HepG2 (cell line): ENCODE data around the gene MAN2B2. TPM values are rescaled to one million over a fixed set of nuclear protein-coding genes. Genes with fewer than 3 reads are reported as not detected.

Source experiments
- HNF4A ChIP-seq: sonication (generic); formaldehyde crosslinking; IDR thresholded peaks from 2 replicates; pipeline ENCODE4 v1.4.0; 2020; ENCODE audit warnings: missing genetic modification reagents
- POGZ ChIP-seq: sonication (generic); formaldehyde crosslinking; IDR thresholded peaks from 2 replicates; pipeline ENCODE4 v1.4.0; 2020; ENCODE audit warnings: mild to moderate bottlenecking, missing genetic modification reagents
- SMAD1 ChIP-seq: sonication (generic); formaldehyde crosslinking; IDR thresholded peaks from 2 replicates; pipeline ENCODE4 v1.4.0; 2020; ENCODE audit warnings: missing genetic modification reagents, low read depth, mild to moderate bottlenecking, borderline replicate concordance
- SNAPC5 ChIP-seq: sonication (generic); formaldehyde crosslinking; IDR thresholded peaks from 2 replicates; pipeline ENCODE4 v1.8.1; 2023; ENCODE audit warnings: mild to moderate bottlenecking, missing genetic modification reagents, borderline replicate concordance
- USF2 ChIP-seq, 2 experiments: sonication (generic) in 1 of 2; formaldehyde crosslinking in 1 of 2; IDR thresholded peaks; 2 replicates each; pipeline versions ENCODE4 v1.5.1 to v1.6.1; 2011 to 2020; ENCODE audit warnings: borderline replicate concordance in 1 of 2, low read depth in 1 of 2, low read length in 1 of 2, mild to moderate bottlenecking in 1 of 2, missing genetic modification reagents in 1 of 2, moderate library complexity in 1 of 2
- ZBTB46 ChIP-seq: sonication (generic); formaldehyde crosslinking; IDR thresholded peaks from 2 replicates; pipeline ENCODE4 v1.4.0; 2020; ENCODE audit warnings: mild to moderate bottlenecking, missing genetic modification reagents, borderline replicate concordance
- ZNF281 ChIP-seq: sonication (generic); formaldehyde crosslinking; IDR thresholded peaks from 2 replicates; pipeline ENCODE4 v1.4.0; 2020; ENCODE audit warnings: missing genetic modification reagents, borderline replicate concordance
- ZNF282 ChIP-seq: fragments of 450-650 bp; IDR thresholded peaks from 2 replicates; pipeline ENCODE4 v1.6.1; 2018; ENCODE audit not compliant: partially characterized antibody
- ZNF318 ChIP-seq: sonication (generic); formaldehyde crosslinking; IDR thresholded peaks from 2 replicates; pipeline ENCODE4 v1.4.0; 2020; ENCODE audit warnings: mild to moderate bottlenecking, missing genetic modification reagents
- ZNF619 ChIP-seq: sonication (generic); formaldehyde crosslinking; IDR thresholded peaks from 2 replicates; pipeline ENCODE4 v1.4.0; 2020; ENCODE audit warnings: mild to moderate bottlenecking, missing genetic modification reagents
- ZNF768 ChIP-seq: sonication (generic); formaldehyde crosslinking; IDR thresholded peaks from 2 replicates; pipeline ENCODE4 v1.4.0; 2020; ENCODE audit warnings: missing genetic modification reagents
- polyA plus RNA-seq, 8 experiments: library from polyadenylated mRNA; depleted of rRNA in 3 of 8; stranded (reverse) in 7 of 8; unstranded in 1 of 8; fragments of >200 nt; fragmentation: Illumina TruSeq in 4 of 8; extraction: Trizol in 4 of 8; gene quantifications; 2 replicates each; pipeline versions ENCODE4 v1.2.1 to v1.2.3, GENCODE V29; 2011 to 2016; ENCODE audit warnings: low read depth in 4 of 8, missing spikeins in 1 of 8, mixed read lengths in 1 of 8; ENCODE audit not compliant: insufficient read depth in 1 of 8
- total RNA-seq, 5 experiments: library from RNA; depleted of rRNA; stranded (reverse); fragments of >200 nt; fragmentation: Illumina TruSeq; extraction: Trizol; gene quantifications; 2 replicates each; pipeline ENCODE4 v1.2.3, GENCODE V29; 2016; ENCODE audit warnings: low read depth in 1 of 5

Gene MAN2B2
- total and polyA plus RNA-seq, 2 of the 13 experiments (the other 11 are each of a cell fraction or from before 2014, with no cell fraction given): 4.8 to 5.4 TPM

GRCh38 chr4:6640292-6641163, 65.5 kb downstream of the MAN2B2 start, which contains the start of gene MRFAP1 (continued):
- TF ChIP-seq HNF4A (CRISPR knock-in tag) (no peak), USF2 (IDR thresholded peaks at IDR 0.05; ENCODE audit: low read depth, low read length) (no peak), USF2 (CRISPR knock-in tag; IDR thresholded peaks at IDR 0.05; ENCODE audit: borderline replicate concordance) (peak; percentile 11; the same call in 1 of the 2 replicates), ZNF619 (CRISPR knock-in tag) (peak; percentile 26; the same call in 1 of the 2 replicates), ZBTB46 (CRISPR knock-in tag) (peak; percentile 19; the same call in 1 of the 2 replicates), POGZ (CRISPR knock-in tag) (no peak; the same call in 1 of the 2 replicates), SMAD1 (CRISPR knock-in tag) (no peak; the same call in 1 of the 2 replicates), ZNF318 (0 out of 2 replicates have a peak, but pooled peaks have one; percentile 37), SNAPC5 (CRISPR knock-in tag) (no peak), ZNF282 (no peak), ZNF281 (CRISPR knock-in tag) (no peak), ZNF768 (CRISPR knock-in tag) (peak; percentile 29; the same call in 1 of the 2 replicates)
